Activated naive CD4-positive, alpha-beta T cell treated with anti-CD3 and anti-CD28 coated beads, Interleukin-2, amount 50 U/mL, for 24 hours (primary cell): ENCODE results near the gene CNBD2.
"Not testable (repeated sequence)": the region's sequence is repeated elsewhere in the genome, so short reads cannot be mapped to it uniquely, and the experiment has no call there.

ENCODE experiments used
- H3K27ac Mint-ChIP-seq: one replicate; pipeline ENCODE4 v1.8.0; 2021; ENCODE audit warnings: mild to moderate bottlenecking, mixed read lengths
- H3K27me3 Mint-ChIP-seq: one replicate; pipeline ENCODE4 v1.8.0; 2021; ENCODE audit warnings: mixed read lengths
- H3K36me3 Mint-ChIP-seq: one replicate; pipeline ENCODE4 v1.8.0; 2021; ENCODE audit warnings: mixed read lengths
- H3K4me1 Mint-ChIP-seq: one replicate; pipeline ENCODE4 v1.8.0; 2021; ENCODE audit warnings: mixed read lengths
- H3K4me3 Mint-ChIP-seq: one replicate; pipeline ENCODE4 v1.8.0; 2021; ENCODE audit warnings: mild to moderate bottlenecking, mixed read lengths
- H3K9me3 Mint-ChIP-seq: one replicate; pipeline ENCODE4 v1.8.0; 2021; ENCODE audit warnings: mixed read lengths

CNBD2 gene

GRCh38 chr20:35967979-35968640 is at the start of gene CNBD2:
Gene CNBD2, plus strand, starts transcription at chr20:35968590. Its CDS starts 173 bp downstream, at chr20:35968763.
- no peak within 1 kb of the TSS for H3K4me3 Mint-ChIP-seq
- H3K27me3 Mint-ChIP-seq = no peaks in the 10 kb centered on the region
- no peaks in the 10 kb centered on the region for H3K36me3 Mint-ChIP-seq
- H3K4me1 Mint-ChIP-seq = peaks cover 4% of the 10 kb centered on the region
- H3K9me3 Mint-ChIP-seq = no peaks in the 10 kb centered on the region
- no peak within 1 kb of the TSS for H3K27ac Mint-ChIP-seq

DNA sequence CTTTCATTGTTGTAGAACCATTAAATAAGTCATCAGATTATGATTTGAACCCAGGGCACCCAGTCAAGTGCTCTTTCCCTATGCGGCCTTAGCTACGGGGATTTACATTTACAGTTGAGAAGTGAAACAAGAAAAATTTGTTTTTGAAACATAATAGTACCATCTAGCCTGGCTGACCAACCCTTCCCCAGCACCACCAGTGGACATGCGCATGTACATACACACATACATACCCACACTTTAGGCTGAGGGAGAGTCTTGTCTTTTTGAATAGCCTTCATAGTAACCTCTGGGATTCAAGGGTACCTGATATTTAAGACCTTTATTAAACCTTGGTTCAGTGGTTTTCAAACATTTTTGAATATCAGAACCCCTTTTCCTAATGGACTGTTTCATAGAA is 47.9 kb upstream of the CNBD2 start:
- Mint-ChIP-seq H3K4me1 (no peaks in the 10 kb centered on the region), H3K9me3 (no peaks in the 10 kb centered on the region), H3K27me3 (no peaks in the 10 kb centered on the region), H3K36me3 (peaks cover 8% of the 10 kb centered on the region), H3K27ac (no peak overlapping the region), H3K4me3 (no peak overlapping the region)

- H3K4me3 Mint-ChIP-seq = no peak overlapping the region
- H3K36me3 Mint-ChIP-seq = peaks cover 18% of the 10 kb centered on the region
- no peaks in the 10 kb centered on the region for H3K9me3 Mint-ChIP-seq
- peaks cover 4% of the 10 kb centered on the region for H3K4me1 Mint-ChIP-seq
- H3K27me3 Mint-ChIP-seq = no peaks in the 10 kb centered on the region
- no peak overlapping the region for H3K27ac Mint-ChIP-seq
Measured at GRCh38 chr20:35929301-35929700, 39.1 kb upstream of the CNBD2 start.

- peak overlapping the region; percentile 59 for H3K27ac Mint-ChIP-seq
- H3K36me3 Mint-ChIP-seq = peaks cover 9% of the 10 kb centered on the region
- H3K4me3 Mint-ChIP-seq = no peak overlapping the region
- H3K27me3 Mint-ChIP-seq = no peaks in the 10 kb centered on the region
- peaks cover 4% of the 10 kb centered on the region for H3K4me1 Mint-ChIP-seq
- no peaks in the 10 kb centered on the region for H3K9me3 Mint-ChIP-seq
Measured at GRCh38 chr20:35934050-35934449, 34.3 kb upstream of the CNBD2 start.

- no peak overlapping the region for H3K27ac Mint-ChIP-seq
- no peaks in the 10 kb centered on the region for H3K9me3 Mint-ChIP-seq
- no peaks in the 10 kb centered on the region for H3K4me1 Mint-ChIP-seq
- no peak overlapping the region for H3K4me3 Mint-ChIP-seq
- H3K27me3 Mint-ChIP-seq = no peaks in the 10 kb centered on the region
- peaks cover 3% of the 10 kb centered on the region for H3K36me3 Mint-ChIP-seq
Measured at GRCh38 chr20:35939264-35939663, 29.1 kb upstream of the CNBD2 start.

- H3K4me1 Mint-ChIP-seq = no peaks in the 10 kb centered on the region
- H3K36me3 Mint-ChIP-seq = peaks cover 3% of the 10 kb centered on the region
- H3K4me3 Mint-ChIP-seq = no peak overlapping the region
- H3K27ac Mint-ChIP-seq = no peak overlapping the region
- no peaks in the 10 kb centered on the region for H3K27me3 Mint-ChIP-seq
- no peaks in the 10 kb centered on the region for H3K9me3 Mint-ChIP-seq
Measured at GRCh38 chr20:35941620-35942019, 26.8 kb upstream of the CNBD2 start.

DNA sequence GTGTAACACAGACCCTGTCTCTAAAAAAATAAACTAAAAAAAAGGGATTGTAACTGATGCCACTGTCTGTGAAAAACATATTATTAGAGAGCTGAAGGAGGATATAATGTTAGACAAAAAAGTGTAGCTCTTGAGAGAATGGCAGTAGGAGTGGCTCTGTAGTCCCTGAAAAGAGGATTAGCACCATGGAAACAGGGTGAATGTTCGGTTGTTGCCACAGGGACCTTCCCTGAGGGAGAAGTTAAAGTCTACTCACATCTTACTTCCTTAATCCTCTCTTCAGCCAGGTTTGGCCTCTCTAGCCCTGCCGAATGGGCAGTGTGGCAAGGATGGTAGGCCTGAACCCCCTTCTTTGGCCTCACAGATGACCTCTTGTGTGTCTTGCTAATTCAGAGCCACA is 26.1 kb upstream of the CNBD2 start:
- no peak overlapping the region for H3K4me3 Mint-ChIP-seq
- H3K36me3 Mint-ChIP-seq = peaks cover 4% of the 10 kb centered on the region

DNA sequence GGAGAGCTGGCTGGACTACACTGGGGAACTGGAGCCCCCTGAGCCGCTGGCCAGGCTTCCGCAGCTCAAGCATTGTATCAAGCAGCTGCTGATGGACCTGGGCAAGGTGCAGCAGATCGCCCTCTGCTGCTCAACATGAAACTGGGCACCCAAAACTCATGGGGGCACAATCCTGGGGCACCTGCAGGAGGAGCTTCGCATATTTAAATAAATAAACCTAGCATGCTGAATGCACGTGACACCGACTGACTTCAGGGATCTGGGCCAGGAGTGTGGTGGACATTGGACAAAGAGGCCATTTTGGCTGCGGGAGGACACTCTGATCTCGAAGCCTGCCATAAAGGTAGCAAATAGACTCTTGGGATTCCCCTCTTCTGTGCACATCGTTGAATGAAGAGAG is 20.9 kb upstream of the CNBD2 start:
- Mint-ChIP-seq H3K4me3 (no peak overlapping the region), H3K27ac (no peak overlapping the region), H3K27me3 (no peaks in the 10 kb centered on the region)

More for the DNA sequence above, 26.1 kb upstream of the CNBD2 start:
- H3K4me1 Mint-ChIP-seq = no peaks in the 10 kb centered on the region
- no peak overlapping the region for H3K27ac Mint-ChIP-seq
- H3K9me3 Mint-ChIP-seq = no peaks in the 10 kb centered on the region
- no peaks in the 10 kb centered on the region for H3K27me3 Mint-ChIP-seq

DNA sequence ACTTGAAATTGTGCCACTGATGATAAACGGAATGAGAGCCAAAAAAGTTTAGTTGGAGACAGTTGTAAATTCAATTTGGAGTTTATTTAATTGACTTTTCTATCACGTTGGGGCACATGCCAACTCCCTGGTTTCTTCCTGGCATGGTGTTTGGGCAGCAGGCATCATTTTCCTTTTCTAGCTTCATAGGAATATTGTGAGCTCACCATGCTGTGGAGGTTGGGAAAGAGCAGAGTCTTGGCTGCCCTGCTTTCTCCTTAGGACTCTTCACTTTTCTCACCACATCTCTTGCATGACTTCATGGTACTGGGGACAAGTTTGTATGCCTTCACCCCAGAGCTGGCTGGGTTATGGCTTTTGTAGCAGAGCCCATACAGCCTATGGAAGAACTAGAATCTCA is 20.5 kb upstream of the CNBD2 start:
- Mint-ChIP-seq H3K4me1 (peaks cover 18% of the 10 kb centered on the region), H3K27ac (peak overlapping the region; percentile 41), H3K4me3 (no peak overlapping the region), H3K27me3 (no peaks in the 10 kb centered on the region), H3K36me3 (peaks cover 2% of the 10 kb centered on the region), H3K9me3 (no peaks in the 10 kb centered on the region)

More for the DNA sequence above, 20.9 kb upstream of the CNBD2 start:
- Mint-ChIP-seq H3K4me1 (peaks cover 13% of the 10 kb centered on the region), H3K36me3 (peaks cover 2% of the 10 kb centered on the region), H3K9me3 (no peaks in the 10 kb centered on the region)

DNA sequence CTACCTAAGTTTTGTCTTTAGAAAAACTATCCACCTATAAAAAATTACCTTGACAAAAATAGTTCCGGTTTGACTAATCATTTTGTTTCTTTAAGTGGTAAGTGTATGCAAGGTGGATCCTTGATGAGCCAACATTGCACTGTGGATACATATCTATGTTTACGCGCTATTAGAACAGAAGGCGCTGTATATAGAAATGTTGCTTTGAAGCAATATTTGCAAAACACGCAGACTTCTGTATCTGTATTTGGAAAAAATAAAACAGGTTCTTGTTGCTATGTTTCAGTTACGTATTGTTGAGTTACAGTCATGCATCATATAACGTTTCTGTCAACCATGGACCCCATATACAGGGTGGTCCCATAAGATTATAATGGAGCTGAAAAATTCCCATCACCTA is 18.3 kb upstream of the CNBD2 start:
- Mint-ChIP-seq H3K4me1 (peaks cover 22% of the 10 kb centered on the region), H3K9me3 (no peaks in the 10 kb centered on the region), H3K4me3 (no peak overlapping the region), H3K36me3 (peaks cover 4% of the 10 kb centered on the region), H3K27me3 (no peaks in the 10 kb centered on the region), H3K27ac (no peak overlapping the region)

GRCh38 chr20:35952080-35952479 is 16.3 kb upstream of the CNBD2 start:
- H3K36me3 Mint-ChIP-seq, H3K27me3 Mint-ChIP-seq, H3K9me3 Mint-ChIP-seq: not testable (repeated sequence)
- H3K27ac Mint-ChIP-seq = peak overlapping the region; percentile 30
- peaks cover 22% of the 10 kb centered on the region for H3K4me1 Mint-ChIP-seq
- H3K4me3 Mint-ChIP-seq = peak overlapping the region; percentile 99

DNA sequence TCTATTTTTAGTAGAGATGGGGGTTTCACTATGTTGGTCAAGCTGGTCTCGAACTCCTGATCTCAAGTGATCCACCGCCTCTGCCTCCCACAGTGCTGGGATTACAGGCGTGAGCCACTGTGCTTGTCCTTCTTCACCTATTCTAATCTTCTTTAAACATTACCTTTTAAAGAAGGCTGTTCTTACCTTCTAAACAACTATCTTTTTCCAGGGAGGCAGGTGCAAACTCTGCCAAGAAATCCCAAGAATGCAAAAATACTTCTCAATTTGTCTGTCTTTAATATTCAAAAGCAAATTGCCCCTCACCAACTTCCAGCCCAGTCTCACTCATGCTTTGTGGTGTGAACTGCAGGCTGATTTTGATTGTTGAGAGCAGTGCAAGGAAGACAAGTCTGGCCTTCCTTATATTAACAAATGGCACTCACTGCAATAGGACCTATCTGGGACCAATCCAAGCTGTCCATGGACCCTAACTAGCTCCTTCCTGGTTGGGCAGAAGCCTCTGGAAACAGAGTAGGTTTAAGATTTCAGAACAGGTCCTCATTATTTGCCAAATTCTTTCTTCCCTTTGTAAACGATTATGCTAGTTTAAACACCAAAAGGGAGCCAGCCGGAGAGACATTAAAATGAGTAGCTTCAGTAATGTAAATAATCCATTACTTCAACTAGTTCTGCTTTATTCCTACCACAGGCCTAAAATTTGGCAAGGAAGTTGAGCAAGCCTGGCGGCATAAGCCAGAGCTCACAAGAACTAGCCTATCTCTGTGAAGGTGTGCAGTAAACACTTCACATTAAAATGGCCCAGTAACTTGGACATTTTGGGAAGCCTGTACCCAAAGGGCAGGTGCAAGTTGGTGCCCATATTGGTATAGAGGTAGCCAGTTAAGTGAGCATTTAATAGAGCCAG is 15.7 kb upstream of the CNBD2 start:
- Mint-ChIP-seq H3K27me3 (no peaks in the 10 kb centered on the region), H3K9me3 (no peaks in the 10 kb centered on the region), H3K36me3 (peaks cover 1% of the 10 kb centered on the region), H3K27ac (peak overlapping the region; percentile 93), H3K4me1 (peaks cover 22% of the 10 kb centered on the region), H3K4me3 (peak overlapping the region; percentile 99)

- Mint-ChIP-seq H3K27ac (peak overlapping the region; percentile 100), H3K4me3 (peak overlapping the region; percentile 99), H3K4me1 (peaks cover 22% of the 10 kb centered on the region), H3K27me3 (no peaks in the 10 kb centered on the region), H3K9me3 (no peaks in the 10 kb centered on the region), H3K36me3 (peaks cover 1% of the 10 kb centered on the region)
Measured at GRCh38 chr20:35953387-35954199, 14.8 kb upstream of the CNBD2 start.

DNA sequence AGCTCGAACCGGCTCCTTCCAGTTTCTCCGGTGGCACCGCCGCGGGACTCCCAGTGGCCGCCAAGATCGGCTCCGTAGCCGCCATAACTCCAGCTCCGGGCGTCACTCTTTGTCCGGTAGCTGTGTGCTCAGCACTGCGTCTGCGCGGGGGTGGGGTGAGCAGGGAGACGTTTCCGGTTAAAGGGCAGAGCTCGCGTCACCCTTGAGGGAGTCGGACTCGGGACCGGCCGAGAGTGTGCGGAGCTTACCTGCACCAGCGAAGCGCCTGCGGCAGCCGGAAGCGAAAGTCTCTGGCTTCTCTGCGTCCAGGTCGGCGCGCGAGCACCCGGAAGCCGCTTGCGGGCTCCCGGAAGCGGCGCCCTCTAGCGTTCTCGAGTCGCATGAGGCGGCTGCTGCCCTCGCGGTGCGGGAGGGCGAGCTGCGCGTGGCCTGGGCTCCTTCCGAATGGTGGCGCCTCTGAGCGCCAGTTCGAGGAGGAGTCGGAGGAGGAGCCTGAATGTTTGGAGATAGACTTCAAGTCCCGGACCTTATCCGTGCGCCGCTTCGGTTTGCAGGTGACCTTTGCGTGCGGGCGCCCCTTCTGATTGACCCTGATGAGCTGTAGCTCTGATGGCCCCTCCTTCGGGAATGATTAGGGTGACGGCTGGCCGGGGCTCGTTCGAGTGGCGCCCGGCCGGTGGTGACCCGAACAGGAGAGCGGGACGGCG is 14.0 kb upstream of the CNBD2 start, which contains the start of gene SCAND1:
Gene SCAND1, minus strand, starts transcription at position 303 of the 707 bp plus-strand sequence. Its CDS starts 218 bp downstream, at position 85.
- Mint-ChIP-seq H3K9me3 (no peaks in the 10 kb centered on the region), H3K4me3 (peak within 1 kb of the TSS; percentile 99), H3K4me1 (peaks cover 18% of the 10 kb centered on the region), H3K36me3 (peaks cover 1% of the 10 kb centered on the region), H3K27me3 (no peaks in the 10 kb centered on the region), H3K27ac (peak within 1 kb of the TSS; percentile 100)

- Mint-ChIP-seq H3K4me1 (peaks cover 18% of the 10 kb centered on the region), H3K4me3 (peak overlapping the region; percentile 99), H3K36me3 (peaks cover 1% of the 10 kb centered on the region), H3K9me3 (no peaks in the 10 kb centered on the region), H3K27ac (peak overlapping the region; percentile 100), H3K27me3 (no peaks in the 10 kb centered on the region)
Measured at GRCh38 chr20:35954907-35955251, 13.5 kb upstream of the CNBD2 start.
